Activated naive CD4-positive, alpha-beta T cell treated with anti-CD3 and anti-CD28 coated beads for 36 hours (primary cell): ENCODE results near the gene HES2. TPM values are rescaled to one million over a fixed set of nuclear protein-coding genes. Genes with fewer than 3 reads are reported as not detected.
A peak's percentile ranks its signal among the peaks of the same experiment; 100 is the strongest.
"Not testable (repeated sequence)": the region's sequence is repeated elsewhere in the genome, so short reads cannot be mapped to it uniquely, and the experiment has no call there.

ENCODE experiments used
- CTCF ChIA-PET: fragments of 350-600 bp; sonication (Branson Sonifier 250); formaldehyde crosslinking; loops from one replicate; lab custom pipeline; 2021; ENCODE audit warnings: antibody characterized with exemption; lab: Charles Lee
- DNase-seq: peaks from one replicate; pipeline ENCODE4 v3.0.0-alpha.2; 2020
- H3K27ac Mint-ChIP-seq: one replicate; pipeline ENCODE4 v1.8.0; 2021; ENCODE audit warnings: mild to moderate bottlenecking, mixed read lengths
- H3K27me3 Mint-ChIP-seq: one replicate; pipeline ENCODE4 v1.8.0; 2021; ENCODE audit warnings: low read depth, mixed read lengths
- H3K36me3 Mint-ChIP-seq: one replicate; pipeline ENCODE4 v1.8.0; 2021; ENCODE audit warnings: low read depth, mixed read lengths
- H3K4me1 Mint-ChIP-seq: one replicate; pipeline ENCODE4 v1.8.0; 2021; ENCODE audit warnings: low read depth, mixed read lengths
- H3K4me3 Mint-ChIP-seq: one replicate; pipeline ENCODE4 v1.8.0; 2021; ENCODE audit warnings: mild to moderate bottlenecking, moderate library complexity, mixed read lengths
- H3K9me3 Mint-ChIP-seq: one replicate; pipeline ENCODE4 v1.8.0; 2021; ENCODE audit warnings: mixed read lengths
- intact Hi-C: fragments of 100-400 bp; cut with micrococcal nuclease; formaldehyde crosslinking; loops from one replicate; pipeline ENCODE4 v1.15.1; 2023
- total RNA-seq, 2 experiments: library from RNA; stranded (reverse); gene quantifications; one replicate each; pipeline ENCODE4 v1.2.3, GENCODE V29; 2021

The HES2 gene
- total RNA-seq, 2 experiments from 2014 or later = 0.14 to 0.74 TPM

DNA sequence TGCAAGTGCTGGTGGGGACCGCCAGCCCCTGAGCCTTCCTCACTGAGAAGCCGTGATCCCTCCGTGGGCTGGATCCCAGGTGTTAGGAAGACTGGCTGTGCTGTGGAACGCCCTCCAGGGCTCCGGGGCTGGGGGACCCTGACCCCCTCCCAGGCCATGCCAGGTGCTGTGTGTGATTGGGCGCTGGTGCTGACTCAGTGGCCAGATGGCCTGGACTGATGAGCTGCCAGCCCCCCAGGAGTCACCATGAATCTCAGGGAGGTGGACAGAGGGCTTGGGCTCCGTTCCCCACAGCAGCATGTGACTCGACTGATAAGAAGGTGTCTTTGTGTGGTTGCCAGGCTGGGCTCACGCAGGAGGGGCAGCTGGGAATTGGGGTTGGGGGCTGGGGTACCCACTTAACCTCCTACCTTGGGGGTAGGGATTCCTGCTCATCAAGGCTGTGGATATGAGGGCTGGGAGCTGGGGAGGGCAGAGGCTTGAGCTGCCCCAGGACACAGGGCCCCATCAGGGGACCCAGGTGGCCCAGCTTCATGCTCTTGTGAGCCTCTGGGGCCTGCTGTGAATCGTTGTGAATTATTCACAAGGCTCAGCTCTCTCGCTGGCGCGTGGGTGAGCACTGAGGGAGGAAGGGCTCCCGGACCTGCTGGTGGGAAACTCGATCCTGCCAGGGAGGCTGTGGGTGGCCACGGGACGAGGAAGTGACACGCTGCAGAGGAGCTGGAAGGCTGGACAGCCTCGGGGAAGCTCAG lies 10.1 kb upstream of the HES2 start:
- H3K4me1 Mint-ChIP-seq, intact Hi-C loops, H3K27ac Mint-ChIP-seq, H3K9me3 Mint-ChIP-seq, DNase-seq, H3K36me3 Mint-ChIP-seq, H3K4me3 Mint-ChIP-seq, H3K27me3 Mint-ChIP-seq: not testable (repeated sequence)
- CTCF ChIA-PET = interaction anchor here (0.7 to 2.5 kb wide), 3 partner anchors 9 to 302 kb away, joined by 3 to 10 read pairs (median 3); no protein-coding TSS in a partner anchor

DNA sequence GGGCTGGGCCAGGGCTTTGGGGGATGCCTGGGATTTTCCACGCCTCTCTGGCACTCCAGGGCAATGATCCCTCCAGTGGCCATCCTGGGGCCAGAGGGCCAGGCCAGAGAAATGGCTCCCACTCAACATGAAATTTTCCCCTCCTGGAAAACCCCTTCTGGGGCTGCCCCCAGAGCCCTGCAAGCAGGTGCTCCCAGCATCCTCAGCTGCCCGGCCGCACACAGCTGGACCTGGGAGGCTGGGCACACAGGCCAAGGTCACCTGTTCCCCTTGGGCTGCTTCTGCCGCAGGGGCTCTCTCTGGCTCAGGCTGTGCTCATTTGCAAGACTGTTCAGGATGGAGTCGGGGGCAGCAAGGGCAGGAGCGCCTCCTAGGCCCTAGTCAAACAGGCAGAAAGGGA lies 8.7 kb upstream of the HES2 start:
- intact Hi-C loops = not testable (repeated sequence)
- peaks cover 11% of the 10 kb centered on the region for H3K27me3 Mint-ChIP-seq
- CTCF ChIA-PET = interaction anchor here (0.7 to 2.5 kb wide), 2 partner anchors 10 to 27 kb away, joined by 3 to 10 read pairs; no protein-coding TSS in a partner anchor

DNA sequence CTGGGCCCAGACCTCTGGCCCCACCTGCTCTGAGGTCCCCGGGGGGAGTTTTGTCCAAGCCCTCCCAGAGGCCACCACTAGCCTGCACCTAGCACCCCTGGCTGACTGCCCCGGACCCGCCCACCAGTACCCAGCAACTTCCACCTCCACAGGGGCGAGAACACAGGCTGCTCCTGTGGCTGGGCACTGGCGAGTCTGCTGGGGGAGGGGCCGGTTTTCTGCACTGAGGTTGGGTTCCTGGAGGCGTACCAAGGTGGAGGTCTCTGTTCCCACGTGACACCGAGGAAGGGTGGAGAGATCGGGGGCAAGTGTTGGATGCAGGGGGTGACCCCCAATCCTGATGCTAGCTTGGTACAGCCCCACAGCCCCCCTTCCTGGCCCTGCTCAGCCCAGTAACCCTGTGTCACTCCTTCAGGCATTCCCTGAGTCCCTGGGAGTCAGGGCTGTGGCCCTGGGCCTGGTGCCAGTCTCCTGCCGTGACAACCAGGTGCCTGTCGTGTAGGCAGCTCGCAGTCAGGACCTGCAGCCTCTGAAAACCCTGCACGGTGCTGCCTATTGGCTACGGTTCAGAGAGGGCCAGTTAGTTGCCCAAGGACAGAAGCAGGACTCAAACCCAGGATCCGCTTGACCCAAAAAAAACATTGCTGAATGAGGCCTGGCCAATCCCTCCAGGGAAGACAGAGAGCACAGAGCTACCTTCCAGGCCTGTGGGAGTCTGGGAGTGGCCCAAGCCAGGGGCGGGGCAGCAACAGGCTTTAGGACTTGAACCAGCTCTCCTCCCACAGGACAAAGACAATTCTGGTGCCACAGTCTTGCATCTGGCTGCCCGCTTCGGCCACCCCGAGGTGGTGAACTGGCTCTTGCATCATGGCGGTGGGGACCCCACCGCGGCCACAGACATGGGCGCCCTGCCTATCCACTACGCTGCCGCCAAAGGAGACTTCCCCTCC lies 8.0 kb upstream of the HES2 start:
- H3K9me3 Mint-ChIP-seq = no peaks in the 10 kb centered on the region
- peaks cover 7% of the 10 kb centered on the region for H3K4me1 Mint-ChIP-seq
- DNase-seq = no peak
- no peak overlapping the region for H3K4me3 Mint-ChIP-seq
- H3K36me3 Mint-ChIP-seq = no peaks in the 10 kb centered on the region
- intact Hi-C loops = no loop called here
- CTCF ChIA-PET = interaction anchor here (0.7 kb wide), 1 partner anchor 26 kb away, joined by 3 read pairs; no protein-coding TSS in a partner anchor
- H3K27me3 Mint-ChIP-seq = peaks cover 15% of the 10 kb centered on the region
- no peak overlapping the region for H3K27ac Mint-ChIP-seq

More for the DNA sequence above, 8.7 kb upstream of the HES2 start:
- not testable (repeated sequence) for H3K4me1 Mint-ChIP-seq, DNase-seq, H3K9me3 Mint-ChIP-seq, H3K36me3 Mint-ChIP-seq, H3K4me3 Mint-ChIP-seq, H3K27ac Mint-ChIP-seq

DNA sequence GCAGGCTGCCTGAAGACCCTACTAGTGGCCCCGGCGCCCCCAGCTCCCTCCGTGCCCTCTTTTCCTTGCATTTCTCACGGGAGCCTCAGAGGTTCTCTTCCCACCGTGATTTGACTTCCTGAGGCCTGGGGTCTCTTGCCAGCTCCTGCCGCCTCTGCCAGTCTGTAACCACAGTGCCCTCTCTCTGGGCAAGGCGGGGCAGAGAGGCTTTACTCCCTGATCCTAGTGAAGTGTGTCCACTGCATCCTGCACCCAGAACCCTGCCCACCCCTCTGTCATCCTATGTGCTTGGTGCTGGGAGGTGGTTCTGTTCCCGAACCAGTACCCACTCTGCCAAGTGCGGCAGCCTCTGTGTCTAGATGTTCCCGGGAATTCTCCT lies 7.2 kb upstream of the HES2 start:
- Mint-ChIP-seq H3K36me3 (no peaks in the 10 kb centered on the region), H3K27ac (no peak overlapping the region), H3K27me3 (peaks cover 17% of the 10 kb centered on the region), H3K9me3 (no peaks in the 10 kb centered on the region), H3K4me1 (peaks cover 7% of the 10 kb centered on the region), H3K4me3 (no peak overlapping the region)
- CTCF ChIA-PET = interaction anchor here (0.6 kb wide), 1 partner anchor 12 kb away, joined by 3 read pairs; no protein-coding TSS in a partner anchor
- DNase-seq = no peak
- intact Hi-C loops = no loop called here

DNA sequence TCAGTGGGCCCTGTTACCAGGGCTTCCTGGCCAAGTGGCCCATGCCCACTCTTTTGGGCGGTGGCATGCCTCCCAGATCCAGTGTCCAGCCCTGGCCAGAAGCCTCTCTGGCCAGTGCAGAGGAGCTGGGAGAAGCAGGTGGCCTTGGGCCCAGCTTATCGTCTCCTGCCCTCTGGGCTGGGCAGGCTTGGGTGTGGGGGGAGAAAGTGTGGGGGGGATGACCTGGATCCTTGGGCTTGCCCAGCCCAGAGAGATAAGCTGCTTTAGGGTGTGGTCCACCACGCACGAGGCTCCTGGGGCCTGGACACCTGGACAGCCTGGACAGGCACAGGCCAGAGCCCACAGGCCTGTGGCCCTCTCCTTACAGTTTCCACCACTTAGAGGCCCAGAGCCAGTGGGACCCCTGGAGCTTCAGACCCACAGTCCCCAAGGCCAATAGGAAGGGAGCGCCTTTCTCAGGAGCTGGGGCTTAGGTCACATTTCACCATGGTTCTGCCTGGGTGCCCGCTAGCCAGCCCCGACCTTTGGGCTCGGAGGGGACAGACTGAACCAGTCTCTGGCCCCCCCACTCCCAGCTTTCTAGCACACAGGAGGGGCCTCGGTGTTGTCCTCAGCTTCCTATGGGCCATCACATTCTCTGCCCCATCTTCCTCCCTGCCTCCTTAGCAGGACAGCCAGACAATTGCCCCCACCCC lies 6.7 kb upstream of the HES2 start:
- Mint-ChIP-seq H3K27ac (no peak overlapping the region), H3K4me3 (no peak overlapping the region), H3K36me3 (no peaks in the 10 kb centered on the region), H3K9me3 (no peaks in the 10 kb centered on the region), H3K27me3 (peaks cover 23% of the 10 kb centered on the region), H3K4me1 (peaks cover 7% of the 10 kb centered on the region)
- CTCF ChIA-PET = interaction anchor here (0.6 to 0.9 kb wide), 2 partner anchors 12 kb away, joined by 3 to 4 read pairs; no protein-coding TSS in a partner anchor
- DNase-seq = no peak
- intact Hi-C loops = no loop called here

DNA sequence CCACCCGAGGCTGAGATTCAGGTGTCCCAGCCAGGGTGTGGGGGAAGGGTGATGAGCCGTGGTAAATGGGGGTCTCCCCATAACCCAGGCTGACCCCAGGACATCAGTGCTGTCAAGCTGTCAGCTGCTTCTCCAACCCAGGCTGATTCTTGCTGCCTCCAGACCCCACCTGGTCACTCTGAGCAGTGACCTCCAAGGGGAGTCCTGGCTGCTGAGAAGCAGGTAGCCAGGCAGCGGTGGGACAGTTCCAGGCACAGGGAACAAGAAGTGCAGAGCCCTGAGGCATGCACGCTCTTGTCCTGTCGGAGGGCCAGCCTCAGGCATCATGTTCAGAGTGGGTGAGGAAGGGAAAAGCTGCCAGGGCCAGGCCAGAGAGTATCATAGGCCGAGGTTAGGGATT lies 5.9 kb upstream of the HES2 start:
- intact Hi-C loops = no loop called here
- CTCF ChIA-PET = interaction anchor here (0.9 to 1.0 kb wide), 2 partner anchors 11 to 12 kb away, joined by 4 to 8 read pairs; no protein-coding TSS in a partner anchor
- peaks cover 7% of the 10 kb centered on the region for H3K4me1 Mint-ChIP-seq

DNA sequence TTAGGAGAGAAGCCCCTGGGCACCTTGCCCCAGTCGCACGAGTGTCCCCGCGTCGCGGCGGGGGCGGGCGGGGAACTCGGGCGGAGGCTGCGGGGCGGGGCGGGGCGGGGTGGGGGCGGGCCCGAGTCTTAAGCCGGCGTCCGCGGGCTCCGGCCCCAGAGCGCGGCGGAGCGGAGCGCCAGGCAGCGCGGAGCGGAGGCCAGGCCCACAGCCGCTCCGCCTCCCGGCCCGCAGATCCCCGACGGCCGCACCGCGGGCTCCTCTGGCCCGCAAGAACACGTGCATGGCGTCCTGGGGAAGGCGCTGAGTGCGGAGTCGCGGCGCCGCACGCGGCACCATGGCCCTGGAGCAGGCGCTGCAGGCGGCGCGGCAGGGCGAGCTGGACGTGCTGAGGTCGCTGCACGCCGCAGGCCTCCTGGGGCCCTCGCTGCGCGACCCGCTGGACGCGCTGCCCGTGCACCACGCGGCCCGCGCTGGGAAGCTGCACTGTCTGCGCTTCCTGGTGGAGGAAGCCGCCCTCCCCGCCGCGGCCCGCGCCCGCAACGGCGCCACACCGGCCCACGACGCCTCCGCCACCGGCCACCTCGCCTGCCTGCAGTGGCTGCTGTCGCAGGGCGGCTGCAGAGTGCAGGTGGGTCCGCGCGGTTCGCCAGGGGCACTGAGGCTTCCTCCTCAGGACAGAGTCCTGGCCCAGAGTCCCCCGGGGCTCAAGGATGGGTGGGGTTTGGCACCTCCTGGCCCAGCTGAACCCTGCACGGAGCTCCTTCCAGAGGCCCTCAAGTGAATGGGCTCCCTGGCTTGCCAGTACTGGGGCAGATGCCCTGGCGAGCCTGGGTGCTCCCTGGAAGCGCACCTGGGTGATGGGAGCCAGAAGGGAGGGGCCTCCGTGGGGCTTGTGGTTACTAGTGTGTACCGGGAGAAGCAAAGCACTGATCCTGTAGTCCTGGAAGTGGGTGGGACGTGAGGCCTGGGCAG lies 5.2 kb upstream of the HES2 start, which contains the start of gene ESPN:
Gene ESPN, plus strand, starts transcription at position 158 of the 975 bp plus-strand sequence. Its CDS starts 180 bp downstream, at position 338.
- CTCF ChIA-PET = interaction anchor here (0.7 to 1.0 kb wide), 2 partner anchors 13 to 39 kb away, joined by 4 to 8 read pairs; no protein-coding TSS in a partner anchor
- no peak within 1 kb of the TSS for H3K27ac Mint-ChIP-seq
- peak within 1 kb of the TSS; percentile 34 for H3K4me3 Mint-ChIP-seq
- H3K9me3 Mint-ChIP-seq = no peaks in the 10 kb centered on the region
- no peak for DNase-seq
- H3K36me3 Mint-ChIP-seq = no peaks in the 10 kb centered on the region
- intact Hi-C loops = no loop called here
- peaks cover 7% of the 10 kb centered on the region for H3K4me1 Mint-ChIP-seq
- H3K27me3 Mint-ChIP-seq = peaks cover 34% of the 10 kb centered on the region

More for the DNA sequence above, 5.9 kb upstream of the HES2 start:
- Mint-ChIP-seq H3K36me3 (no peaks in the 10 kb centered on the region), H3K9me3 (no peaks in the 10 kb centered on the region), H3K27me3 (peaks cover 30% of the 10 kb centered on the region), H3K27ac (no peak overlapping the region), H3K4me3 (no peak overlapping the region)
- no peak for DNase-seq

DNA sequence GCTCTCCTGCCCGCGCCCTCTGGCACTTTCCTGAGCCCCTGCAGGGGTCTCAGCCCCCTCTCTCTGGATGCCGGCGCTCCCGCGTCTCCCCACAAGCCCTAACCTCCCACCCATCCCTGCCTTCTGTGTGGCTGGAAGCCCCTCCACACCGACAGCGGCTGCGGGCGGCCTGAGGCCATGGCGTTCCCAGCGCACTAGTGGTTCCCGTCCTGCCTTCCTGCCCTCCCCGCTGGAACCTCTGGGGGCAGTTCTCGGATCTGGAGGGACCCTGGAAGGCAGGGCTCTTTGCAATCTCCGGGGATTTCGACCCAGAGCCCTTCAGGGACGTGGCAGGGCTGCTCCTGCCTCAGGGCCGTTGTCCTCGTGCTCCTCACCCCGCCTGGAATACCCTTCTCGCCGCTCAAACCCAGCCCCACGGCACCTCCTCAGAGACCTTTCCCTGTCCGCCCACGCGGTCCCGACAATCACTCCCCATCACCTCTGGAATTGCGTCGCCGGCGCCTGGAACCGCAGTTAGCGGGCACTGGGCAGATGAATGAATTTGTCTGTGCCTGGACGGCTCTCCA lies 4.4 kb upstream of the HES2 start:
- no peaks in the 10 kb centered on the region for H3K36me3 Mint-ChIP-seq
- no peak for DNase-seq
- no peaks in the 10 kb centered on the region for H3K9me3 Mint-ChIP-seq
- H3K27ac Mint-ChIP-seq = no peak overlapping the region
- peak overlapping the region; percentile 34 for H3K4me3 Mint-ChIP-seq
- intact Hi-C loops = loop anchor here (1.0 to 2.0 kb wide), 4 partner anchors 14 to 66 kb away; no protein-coding TSS in a partner anchor
- H3K27me3 Mint-ChIP-seq = peaks cover 35% of the 10 kb centered on the region
- H3K4me1 Mint-ChIP-seq = peaks cover 9% of the 10 kb centered on the region
- CTCF ChIA-PET = interaction anchor here (0.8 to 2.6 kb wide), 14 partner anchors 9 to 177 kb away, joined by 3 to 39 read pairs (median 4); partner anchors contain the start of gene PLEKHG5

DNA sequence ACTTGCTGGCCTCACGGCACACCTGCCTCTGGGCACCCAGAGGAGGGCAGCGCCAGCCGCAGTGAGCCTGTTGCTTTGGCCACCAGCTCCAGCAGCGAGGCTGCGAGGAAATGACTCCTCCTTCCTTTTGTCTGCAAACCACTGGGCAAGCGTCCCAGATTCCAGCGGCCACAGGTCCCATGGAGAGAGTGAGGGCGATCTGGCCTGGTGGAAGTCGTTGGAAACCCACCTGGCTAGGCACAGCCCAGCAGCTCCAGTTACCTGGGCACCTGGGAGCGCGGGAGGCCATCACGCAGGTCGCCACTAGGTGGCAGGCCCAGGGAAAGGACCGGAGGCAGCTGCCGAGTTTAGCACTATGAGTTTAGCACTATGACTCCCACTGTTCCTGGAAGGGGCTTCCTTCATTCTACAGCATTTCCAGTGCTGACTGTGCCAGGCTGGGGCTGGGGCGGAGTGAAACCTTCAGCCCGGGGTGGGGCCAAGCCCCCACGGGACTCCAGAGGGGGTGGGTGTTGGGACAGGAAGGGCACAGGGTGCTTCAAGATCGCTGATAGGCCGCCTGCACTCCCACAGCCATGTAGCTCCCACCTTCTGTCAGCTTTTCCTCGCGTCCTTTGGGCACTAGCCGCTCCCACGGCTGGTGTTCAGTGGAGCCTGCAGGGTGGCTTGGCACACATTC lies 3.7 kb upstream of the HES2 start:
- Mint-ChIP-seq H3K4me3 (peak overlapping the region; percentile 18), H3K27me3 (peaks cover 39% of the 10 kb centered on the region), H3K27ac (no peak overlapping the region), H3K9me3 (no peaks in the 10 kb centered on the region), H3K4me1 (peaks cover 10% of the 10 kb centered on the region), H3K36me3 (no peaks in the 10 kb centered on the region)
- DNase-seq = peak; percentile 87
- CTCF ChIA-PET = interaction anchor here (0.6 to 2.6 kb wide), 30 partner anchors 9 to 337 kb away, joined by 3 to 39 read pairs (median 3); partner anchors contain the start of gene PLEKHG5
- intact Hi-C loops = loop anchor here (1.0 to 2.0 kb wide), 4 partner anchors 15 to 67 kb away; no protein-coding TSS in a partner anchor

DNA sequence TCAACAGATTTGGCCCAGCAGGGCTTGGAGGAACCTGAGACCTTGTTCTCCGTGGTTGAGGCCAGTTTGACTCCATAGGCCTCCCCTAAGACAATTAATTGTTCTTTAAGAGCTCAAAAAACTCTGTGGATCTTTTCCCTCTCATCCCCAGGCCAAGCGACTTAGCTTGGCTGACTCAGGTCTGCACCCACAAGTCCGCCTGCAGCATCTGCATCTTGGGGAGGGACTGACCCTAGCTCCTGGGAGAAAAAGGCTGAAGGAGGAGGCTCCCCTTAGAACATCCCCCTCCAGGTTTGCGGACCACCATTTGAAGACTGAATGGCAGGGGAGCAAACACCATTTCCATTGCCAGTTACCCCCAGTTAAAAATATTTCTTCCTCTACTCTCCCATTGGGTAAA lies 1.5 kb upstream of the HES2 start:
- H3K36me3 Mint-ChIP-seq = no peaks in the 10 kb centered on the region
- peaks cover 59% of the 10 kb centered on the region for H3K27me3 Mint-ChIP-seq
- CTCF ChIA-PET = interaction anchor here (1.0 to 1.7 kb wide), 3 partner anchors 17 to 183 kb away, joined by 4 to 12 read pairs (median 4); no protein-coding TSS in a partner anchor
- H3K27ac Mint-ChIP-seq = no peak overlapping the region
- H3K9me3 Mint-ChIP-seq = no peaks in the 10 kb centered on the region
- peaks cover 10% of the 10 kb centered on the region for H3K4me1 Mint-ChIP-seq
- intact Hi-C loops = no loop called here
- no peak overlapping the region for H3K4me3 Mint-ChIP-seq
- DNase-seq = no peak
